ENCODE data around the gene CABP2. TPM values are rescaled to one million over a fixed set of nuclear protein-coding genes. Genes with fewer than 3 reads are reported as not detected.
"Not testable (repeated sequence)": the region's sequence is repeated elsewhere in the genome, so short reads cannot be mapped to it uniquely, and the experiment has no call there.

CABP2 gene
- polyA plus RNA-seq, 4 donors, result not detected

DNA sequence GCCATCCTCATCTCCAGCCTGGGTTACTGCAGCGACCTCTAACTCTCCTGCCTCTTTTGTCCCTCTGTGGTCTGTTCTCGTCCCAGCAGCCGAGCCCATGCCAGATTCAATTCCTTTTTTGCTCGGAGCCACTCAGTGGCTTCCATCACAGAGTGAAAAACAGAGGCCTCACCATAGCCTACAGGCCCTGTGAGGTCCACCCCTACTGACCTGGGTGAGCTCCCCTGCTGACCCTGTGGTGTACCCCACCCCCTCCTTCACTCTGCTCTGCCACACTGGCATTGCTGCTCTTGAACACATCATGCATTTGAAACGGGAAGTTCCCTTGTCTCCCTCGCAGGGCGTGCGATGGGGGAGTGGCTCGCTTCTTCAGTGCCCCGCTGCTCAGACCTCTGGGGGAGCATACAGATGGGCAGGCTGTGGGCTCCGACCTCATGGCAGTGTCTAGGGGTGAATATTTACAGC, 38.4 kb downstream of the CABP2 start:
- H3K9me3 ChIP-seq (ENCODE audit: control insufficient read depth in 2 of 2, insufficient read depth in 1 of 2, low read depth in 1 of 2, low read length in 1 of 2), result peaks cover 0 to 6% of the 10 kb centered on the region in 2 donors
- peak overlapping the region in 2 of 3 donors; percentile 60 to 85 for H3K27ac ChIP-seq (ENCODE audit: low read depth in 1 of 3, low read length in 2 of 3)
- no peaks in the 10 kb centered on the region for H3K27me3 ChIP-seq (ENCODE audit: control insufficient read depth in 3 of 3, insufficient read depth in 3 of 3, low read length in 3 of 3)
- no peak overlapping the region for H3K4me3 ChIP-seq (ENCODE audit: low read depth in 1 of 3, low read length in 3 of 3)
- H3K4me1 ChIP-seq (ENCODE audit: control insufficient read depth in 3 of 3, insufficient read depth in 2 of 3, low read depth in 1 of 3, low read length in 2 of 3), result peaks cover 2 to 13% (median 2%) of the 10 kb centered on the region in 3 donors
- WGBS, 3 donors, result 54 to 80% (median 71%) methylated on average over 11 of the region's 11 CpGs
- DNase-seq (no peak), FAIRE-seq (no peak)
- peaks cover 0 to 45% (median 2%) of the 10 kb centered on the region in 3 donors for H3K36me3 ChIP-seq (ENCODE audit: control insufficient read depth in 3 of 3, insufficient read depth in 2 of 3, low read depth in 1 of 3, low read length in 3 of 3)

DNA sequence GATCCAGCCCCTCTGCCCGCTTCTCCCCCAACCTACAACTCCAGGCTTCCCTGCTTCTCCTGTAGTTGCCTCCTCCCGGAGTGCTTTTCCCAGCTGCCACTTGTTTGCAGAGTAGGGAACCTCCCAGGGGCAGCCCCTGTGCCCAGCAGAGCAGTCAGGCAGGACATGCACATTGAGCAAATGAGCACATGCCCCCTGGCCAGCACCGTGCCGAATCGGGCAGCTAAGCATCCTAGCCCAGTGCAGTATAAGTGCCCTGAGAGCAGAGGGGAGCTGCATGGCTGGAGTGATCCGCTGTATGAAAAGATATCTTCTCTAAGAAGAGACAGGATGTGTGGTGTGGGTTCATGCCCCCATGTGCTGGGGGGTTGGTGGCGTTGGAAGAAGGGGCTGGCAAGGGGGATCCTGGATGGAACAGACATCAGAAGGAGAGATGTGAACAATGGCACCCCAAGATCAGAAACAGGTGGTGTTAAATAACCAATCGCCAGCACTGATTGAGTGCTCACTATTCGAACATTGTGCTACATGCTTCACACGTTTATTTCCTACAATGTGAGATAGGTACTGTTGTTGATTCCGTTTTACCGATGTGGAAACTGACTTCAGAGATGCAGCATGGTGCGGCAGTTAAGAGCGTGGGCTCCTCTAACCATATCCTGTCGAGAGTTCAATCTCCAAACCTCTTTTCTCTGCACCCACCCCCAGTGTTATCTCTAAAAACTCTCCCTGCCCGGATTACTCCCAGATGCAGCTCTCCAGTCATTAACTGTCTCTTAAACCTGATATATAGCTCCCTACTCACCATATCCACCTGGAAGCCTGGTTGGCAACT, 39.2 kb downstream of the CABP2 start:
- H3K36me3 ChIP-seq (ENCODE audit: control insufficient read depth in 3 of 3, insufficient read depth in 2 of 3, low read depth in 1 of 3, low read length in 3 of 3), result peaks cover 0 to 37% (median 0%) of the 10 kb centered on the region in 3 donors
- peak overlapping the region in 2 of 3 donors; percentile 36 to 50 for H3K4me3 ChIP-seq (ENCODE audit: low read depth in 1 of 3, low read length in 3 of 3)
- H3K9me3 ChIP-seq (ENCODE audit: control insufficient read depth in 2 of 2, insufficient read depth in 1 of 2, low read depth in 1 of 2, low read length in 1 of 2), result peaks cover 0 to 6% of the 10 kb centered on the region in 2 donors
- 61 to 79% (median 68%) methylated on average over 16 of the region's 16 CpGs for WGBS, 3 donors
- no peaks in the 10 kb centered on the region for H3K27me3 ChIP-seq (ENCODE audit: control insufficient read depth in 3 of 3, insufficient read depth in 3 of 3, low read length in 3 of 3)
- H3K4me1 ChIP-seq (ENCODE audit: control insufficient read depth in 3 of 3, insufficient read depth in 2 of 3, low read depth in 1 of 3, low read length in 2 of 3), result peaks cover 2 to 13% (median 2%) of the 10 kb centered on the region in 3 donors
- H3K27ac ChIP-seq (ENCODE audit: low read depth in 1 of 3, low read length in 2 of 3), result peak overlapping the region in 2 of 3 donors; percentile 60 to 85
- DNase-seq, result peak in 1 of 2 donors; percentile 33
- FAIRE-seq, result no peak

- H3K9me3 ChIP-seq (ENCODE audit: control insufficient read depth in 2 of 2, insufficient read depth in 1 of 2, low read depth in 1 of 2, low read length in 1 of 2), result peaks cover 0 to 6% of the 10 kb centered on the region in 2 donors
- H3K4me1 ChIP-seq (ENCODE audit: control insufficient read depth in 3 of 3, insufficient read depth in 2 of 3, low read depth in 1 of 3, low read length in 2 of 3), result peaks cover 2 to 13% (median 2%) of the 10 kb centered on the region in 3 donors
- DNase-seq, result peak; percentile 99
- H3K36me3 ChIP-seq (ENCODE audit: control insufficient read depth in 3 of 3, insufficient read depth in 2 of 3, low read depth in 1 of 3, low read length in 3 of 3), result peaks cover 0 to 28% (median 0%) of the 10 kb centered on the region in 3 donors
- peak within 1 kb of the TSS; percentile 44 to 85 (median 69) for H3K27ac ChIP-seq (ENCODE audit: low read depth in 1 of 3, low read length in 2 of 3)
- 9 to 10% (median 10%) methylated on average over 60 of the region's 60 CpGs for WGBS, 3 donors
- FAIRE-seq, result no peak
- H3K4me3 ChIP-seq (ENCODE audit: low read depth in 1 of 3, low read length in 3 of 3), result peak within 1 kb of the TSS; percentile 36 to 65 (median 50)
- no peaks in the 10 kb centered on the region for H3K27me3 ChIP-seq (ENCODE audit: control insufficient read depth in 3 of 3, insufficient read depth in 3 of 3, low read length in 3 of 3)
These were observed 40.1 kb downstream of the CABP2 start, which contains the start of gene AIP for GRCh38 chr11:67482827-67483798. Gene AIP (plus strand): TSS chr11:67483026. CDS start chr11:67483159, 133 bp downstream.

DNA sequence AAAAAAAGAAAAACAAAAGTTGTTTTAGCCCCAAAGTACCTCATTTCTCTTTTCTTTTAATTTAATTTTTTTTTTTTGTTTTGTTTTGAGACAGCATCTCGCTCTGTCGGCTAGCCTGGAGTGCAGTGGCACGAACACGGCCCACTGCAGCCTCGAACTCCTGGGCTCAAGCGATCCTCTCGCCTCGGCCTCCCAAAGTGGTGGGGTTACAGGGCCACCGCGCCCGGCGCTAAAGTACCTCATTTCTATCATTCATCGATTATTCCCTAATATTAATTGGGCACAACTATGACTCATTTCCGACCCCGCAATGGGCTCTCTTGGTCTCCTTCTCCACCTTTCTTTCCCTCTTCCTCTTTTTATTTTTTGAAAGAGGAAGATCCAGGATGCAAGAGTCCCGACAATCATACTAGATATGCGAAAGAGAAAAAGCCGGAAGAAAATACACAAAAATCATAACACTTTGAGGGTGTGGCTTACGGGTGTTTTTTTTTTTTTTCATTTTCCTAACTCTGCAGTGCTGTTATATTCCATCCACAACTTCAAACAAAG, 40.9 kb downstream of the CABP2 start:
- DNase-seq (no peak), FAIRE-seq (no peak)
- H3K9me3 ChIP-seq (ENCODE audit: control insufficient read depth in 2 of 2, insufficient read depth in 1 of 2, low read depth in 1 of 2, low read length in 1 of 2), result peaks cover 0 to 6% of the 10 kb centered on the region in 2 donors
- peak overlapping the region; percentile 44 to 85 (median 69) for H3K27ac ChIP-seq (ENCODE audit: low read depth in 1 of 3, low read length in 2 of 3)
- WGBS, 3 donors, result 18 to 31% (median 24%) methylated on average over 19 of the region's 19 CpGs
- H3K27me3 ChIP-seq (ENCODE audit: control insufficient read depth in 3 of 3, insufficient read depth in 3 of 3, low read length in 3 of 3), result no peaks in the 10 kb centered on the region
- peaks cover 0 to 21% (median 0%) of the 10 kb centered on the region in 3 donors for H3K36me3 ChIP-seq (ENCODE audit: control insufficient read depth in 3 of 3, insufficient read depth in 2 of 3, low read depth in 1 of 3, low read length in 3 of 3)
- peak overlapping the region; percentile 28 to 65 (median 50) for H3K4me3 ChIP-seq (ENCODE audit: low read depth in 1 of 3, low read length in 3 of 3)
- peaks cover 2 to 13% (median 2%) of the 10 kb centered on the region in 3 donors for H3K4me1 ChIP-seq (ENCODE audit: control insufficient read depth in 3 of 3, insufficient read depth in 2 of 3, low read depth in 1 of 3, low read length in 2 of 3)

DNA sequence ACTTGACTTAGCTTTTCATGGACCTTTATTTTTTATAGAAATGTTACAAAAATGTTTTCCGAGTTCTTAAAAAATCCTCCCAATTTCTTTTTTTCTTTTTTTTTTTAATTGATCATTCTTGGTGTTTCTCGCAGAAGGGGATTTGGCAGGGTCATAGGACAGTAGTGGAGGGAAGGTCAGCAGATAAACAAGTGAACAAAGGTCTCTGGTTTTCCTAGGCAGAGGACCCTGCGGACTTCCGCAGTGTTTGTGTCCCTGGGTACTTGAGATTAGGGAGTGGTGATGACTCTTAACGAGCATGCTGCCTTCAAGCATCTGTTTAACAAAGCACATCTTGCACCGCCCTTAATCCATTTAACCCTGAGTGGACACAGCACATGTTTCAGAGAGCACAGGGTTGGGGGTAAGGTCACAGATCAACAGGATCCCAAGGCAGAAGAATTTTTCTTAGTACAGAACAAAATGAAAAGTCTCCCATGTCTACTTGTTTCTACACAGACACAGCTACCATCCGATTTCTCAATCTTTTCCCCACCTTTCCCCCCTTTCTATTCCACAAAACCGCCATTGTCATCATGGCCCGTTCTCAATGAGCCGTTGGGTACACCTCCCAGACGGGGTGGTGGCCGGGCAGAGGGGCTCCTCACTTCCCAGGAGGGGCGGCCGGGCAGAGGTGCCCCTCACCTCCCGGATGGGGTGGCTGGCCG, 45.7 kb downstream of the CABP2 start:
- not testable (repeated sequence) for FAIRE-seq; H3K9me3 ChIP-seq (ENCODE audit: control insufficient read depth in 2 of 2, insufficient read depth in 1 of 2, low read depth in 1 of 2, low read length in 1 of 2)
- WGBS, 3 donors, result 79 to 84% (median 80%) methylated on average over 12 to 14 of the region's 16 CpGs

GRCh38 chr11:67476692-67477091, 46.6 kb downstream of the CABP2 start:
- not testable (repeated sequence) for H3K4me3 ChIP-seq (ENCODE audit: low read depth in 1 of 3, low read length in 3 of 3); FAIRE-seq; H3K4me1 ChIP-seq (ENCODE audit: control insufficient read depth in 3 of 3, insufficient read depth in 2 of 3, low read depth in 1 of 3, low read length in 2 of 3); H3K36me3 ChIP-seq (ENCODE audit: control insufficient read depth in 3 of 3, insufficient read depth in 2 of 3, low read depth in 1 of 3, low read length in 3 of 3); H3K27ac ChIP-seq (ENCODE audit: low read depth in 1 of 3, low read length in 2 of 3); H3K27me3 ChIP-seq (ENCODE audit: control insufficient read depth in 3 of 3, insufficient read depth in 3 of 3, low read length in 3 of 3); DNase-seq; H3K9me3 ChIP-seq (ENCODE audit: control insufficient read depth in 2 of 2, insufficient read depth in 1 of 2, low read depth in 1 of 2, low read length in 1 of 2)
- 64 to 75% (median 72%) methylated on average over 10 of the region's 10 CpGs for WGBS, 3 donors

More for the DNA sequence above, 45.7 kb downstream of the CABP2 start:
- DNase-seq; H3K27me3 ChIP-seq (ENCODE audit: control insufficient read depth in 3 of 3, insufficient read depth in 3 of 3, low read length in 3 of 3); H3K36me3 ChIP-seq (ENCODE audit: control insufficient read depth in 3 of 3, insufficient read depth in 2 of 3, low read depth in 1 of 3, low read length in 3 of 3); H3K4me3 ChIP-seq (ENCODE audit: low read depth in 1 of 3, low read length in 3 of 3); H3K4me1 ChIP-seq (ENCODE audit: control insufficient read depth in 3 of 3, insufficient read depth in 2 of 3, low read depth in 1 of 3, low read length in 2 of 3); H3K27ac ChIP-seq (ENCODE audit: low read depth in 1 of 3, low read length in 2 of 3): not testable (repeated sequence)

GRCh38 chr11:67472882-67473281, 50.4 kb downstream of the CABP2 start:
- WGBS, 3 donors, result 75 to 86% (median 85%) methylated on average over 7 of the region's 7 CpGs

More at GRCh38 chr11:67472882-67473281, 50.4 kb downstream of the CABP2 start:
- DNase-seq (no peak), FAIRE-seq (no peak)
- Histone ChIP-seq H3K9me3 (ENCODE audit: control insufficient read depth in 2 of 2, insufficient read depth in 1 of 2, low read depth in 1 of 2, low read length in 1 of 2) (peaks cover 0 to 3% of the 10 kb centered on the region in 2 donors), H3K27ac (ENCODE audit: low read depth in 1 of 3, low read length in 2 of 3) (no peak overlapping the region), H3K4me3 (ENCODE audit: low read depth in 1 of 3, low read length in 3 of 3) (no peak overlapping the region), H3K27me3 (ENCODE audit: control insufficient read depth in 3 of 3, insufficient read depth in 3 of 3, low read length in 3 of 3) (no peaks in the 10 kb centered on the region), H3K36me3 (ENCODE audit: control insufficient read depth in 3 of 3, insufficient read depth in 2 of 3, low read depth in 1 of 3, low read length in 3 of 3) (no peaks in the 10 kb centered on the region), H3K4me1 (ENCODE audit: control insufficient read depth in 3 of 3, insufficient read depth in 2 of 3, low read depth in 1 of 3, low read length in 2 of 3) (peaks cover 0 to 11% (median 0%) of the 10 kb centered on the region in 3 donors)

All from small intestine (tissue), 7 donors.